HCT116 (cell line): ENCODE data around the gene RAP1A. TPM values are rescaled to one million over a fixed set of nuclear protein-coding genes. Genes with fewer than 3 reads are reported as not detected.

Experiments used
- ATAC-seq: fragments of 200-7000 bp; cut with Tn5 transposase; 2 replicates; pipeline ENCODE4 v1.9.1; 2020; ENCODE audit warnings: mild to moderate bottlenecking, moderate library complexity
- BruUV-seq: library from RNA; stranded (reverse); fragments of 400-500 nt; replicated peaks from 2 replicates; lab custom pipeline; 2021; lab: Mats Ljungman, UMichigan
- CTCF ChIA-PET: fragments of 300-600 bp; sonication (Branson Sonifier 250); formaldehyde crosslinking; loops from one replicate; lab custom pipeline; 2021; ENCODE audit warnings: antibody characterized with exemption; lab: Charles Lee
- POLR2A ChIA-PET: fragments of 300-600, 350-600 bp; sonication (Branson Sonifier 250); formaldehyde crosslinking; loops from one replicate; lab custom pipeline; 2021; ENCODE audit warnings: antibody characterized with exemption; lab: Charles Lee
- RAD21 ChIA-PET, 2 experiments: fragments of 300-600 bp; sonication (Branson Sonifier 250); formaldehyde crosslinking; loops; one replicate each; lab custom pipeline; 2023; ENCODE audit warnings: low total read pairs in 2 of 2; ENCODE audit not compliant: uncharacterized antibody in 2 of 2, unreplicated experiment in 2 of 2, low non-redundant PET in 1 of 2; lab: Charles Lee
- DNase-seq: peaks from one replicate; pipeline ENCODE4 v3.0.0-alpha.2; 2010; ENCODE audit warnings: low read depth, low spot score
- H2AFZ ChIP-seq: fragments of 200-600 bp; shearing (Covaris generic), sonication (generic); 2 replicates; pipeline ENCODE4 v1.6.1; 2017; ENCODE audit warnings: low read depth, mixed run types, mixed read lengths, antibody characterized with exemption, low read length; ENCODE audit not compliant: poor library complexity, severe bottlenecking
- H3K27ac ChIP-seq: 2 replicates; pipeline ENCODE4 v1.5.1; 2012; ENCODE audit warnings: low read depth, low read length
- H3K27me3 ChIP-seq: fragments of 200-600 bp; sonication (generic); 2 replicates; pipeline ENCODE4 v1.6.1; 2016; ENCODE audit warnings: mixed run types, low read length, mixed read lengths; ENCODE audit not compliant: insufficient read depth
- H3K36me3 ChIP-seq, 2 experiments: fragments of 200-500 bp in 1 of 2; fragments of 200-600 bp in 1 of 2; sonication (Bioruptor generic) in 1 of 2; sonication (generic) in 1 of 2; 2 replicates each; pipeline versions ENCODE4 v1.5.1 to v1.6.1; 2014 to 2016; ENCODE audit warnings: low read length in 2 of 2, inconsistent platforms in 1 of 2, mixed read lengths in 1 of 2, mixed run types in 1 of 2; ENCODE audit not compliant: insufficient read depth in 2 of 2, control insufficient read depth in 1 of 2
- H3K4me1 ChIP-seq, 2 experiments: fragments of 200-600 bp in 1 of 2; sonication (generic) in 1 of 2; 2 replicates each; pipeline versions ENCODE4 v1.5.1 to v1.6.1; 2012 to 2017; ENCODE audit warnings: low read length in 2 of 2, inconsistent platforms in 1 of 2, mild to moderate bottlenecking in 1 of 2, mixed read lengths in 1 of 2, mixed run types in 1 of 2, moderate library complexity in 1 of 2; ENCODE audit not compliant: insufficient read depth in 2 of 2, control insufficient read depth in 1 of 2
- H3K4me2 ChIP-seq: fragments of 200-600 bp; sonication (generic); 2 replicates; pipeline ENCODE4 v1.6.1; 2017; ENCODE audit warnings: mixed run types, low read length, mixed read lengths
- H3K4me3 ChIP-seq, 2 experiments: fragments of 200-600 bp in 1 of 2; sonication (generic) in 1 of 2; replicated peaks in 1 of 2; 2 replicates each; pipeline ENCODE4 v1.5.1; 2011 to 2016; ENCODE audit warnings: low read length in 2 of 2, control low read depth in 1 of 2, low read depth in 1 of 2, mild to moderate bottlenecking in 1 of 2, mixed read lengths in 1 of 2, mixed run types in 1 of 2
- H3K79me2 ChIP-seq: fragments of 200-600 bp; sonication (generic); 2 replicates; pipeline ENCODE4 v1.6.1; 2017; ENCODE audit warnings: mild to moderate bottlenecking, mixed run types, low read length, moderate library complexity, mixed read lengths; ENCODE audit not compliant: insufficient read depth
- H3K9ac ChIP-seq: fragments of 200-600 bp; sonication (generic); 2 replicates; pipeline ENCODE4 v1.6.1; 2016; ENCODE audit warnings: low read length, mixed read lengths
- H3K9me2 ChIP-seq: fragments of 200-600 bp; sonication (generic), shearing (Covaris generic); 2 replicates; pipeline ENCODE4 v1.6.1; 2017; ENCODE audit warnings: mixed run types, mild to moderate bottlenecking, moderate library complexity; ENCODE audit not compliant: insufficient read depth
- H3K9me3 ChIP-seq, 2 experiments: fragments of 200-500 bp in 1 of 2; fragments of 200-600 bp in 1 of 2; sonication (Bioruptor generic) in 1 of 2; sonication (generic) in 1 of 2; 2 replicates each; pipeline ENCODE4 v1.6.1; 2014 to 2017; ENCODE audit warnings: low read length in 2 of 2, mixed read lengths in 2 of 2, inconsistent platforms in 1 of 2, low read depth in 1 of 2, mild to moderate bottlenecking in 1 of 2, mixed run types in 1 of 2, moderate library complexity in 1 of 2; ENCODE audit not compliant: control insufficient read depth in 1 of 2, insufficient read depth in 1 of 2
- H4K20me1 ChIP-seq: fragments of 200-600 bp; sonication (generic), shearing (Covaris generic); 2 replicates; pipeline ENCODE4 v1.6.1; 2017; ENCODE audit warnings: mixed run types, mild to moderate bottlenecking, moderate library complexity; ENCODE audit not compliant: insufficient read depth
- EGR1 ChIP-seq: IDR thresholded peaks from 2 replicates; pipeline ENCODE4 v1.6.1; 2012; ENCODE audit warnings: low read depth
- EZH2 ChIP-seq: fragments of 200-600 bp; sonication (generic); IDR thresholded peaks from 2 replicates; pipeline ENCODE4 v1.6.1; 2017; ENCODE audit warnings: antibody characterized with exemption, mixed run types
- EZH2phosphoT487 ChIP-seq: fragments of 200-600 bp; IDR thresholded peaks from 2 replicates; pipeline ENCODE4 v1.6.1; 2018; ENCODE audit warnings: antibody characterized with exemption, borderline replicate concordance
- POLR2A ChIP-seq: IDR thresholded peaks from 2 replicates; pipeline ENCODE4 v1.7.0; 2011; ENCODE audit warnings: borderline replicate concordance; ENCODE audit not compliant: insufficient read depth, insufficient read length; ENCODE audit errors: extremely low read depth
- intact Hi-C: fragments of 100-400 bp; cut with micrococcal nuclease; formaldehyde crosslinking; loops from 2 replicates; pipeline ENCODE4 v1.10.0; 2022
- total RNA-seq: library from RNA; stranded (reverse); gene quantifications from one replicate; pipeline ENCODE4 v1.2.1, GENCODE V29; 2021; ENCODE audit not compliant: unreplicated experiment
- TF ChIP-seq, protein P1 (sequence below), 3 experiments: fragments of 200-600 bp in 1 of 3; sonication (generic) in 1 of 3; IDR thresholded peaks in 2 of 3; conservative IDR thresholded peaks in 1 of 3; 2 replicates each; pipeline ENCODE4 v1.5.1; 2012 to 2017; ENCODE audit warnings: low read depth in 2 of 3, low read length in 2 of 3, antibody characterized with exemption in 1 of 3, borderline replicate concordance in 1 of 3, control low read depth in 1 of 3, mild to moderate bottlenecking in 1 of 3, mixed read lengths in 1 of 3, mixed run types in 1 of 3, moderate library complexity in 1 of 3; ENCODE audit not compliant: insufficient read depth in 1 of 3

The RAP1A gene
- total RNA-seq, 1 experiment from 2014 or later: 46.2 TPM

DNA sequence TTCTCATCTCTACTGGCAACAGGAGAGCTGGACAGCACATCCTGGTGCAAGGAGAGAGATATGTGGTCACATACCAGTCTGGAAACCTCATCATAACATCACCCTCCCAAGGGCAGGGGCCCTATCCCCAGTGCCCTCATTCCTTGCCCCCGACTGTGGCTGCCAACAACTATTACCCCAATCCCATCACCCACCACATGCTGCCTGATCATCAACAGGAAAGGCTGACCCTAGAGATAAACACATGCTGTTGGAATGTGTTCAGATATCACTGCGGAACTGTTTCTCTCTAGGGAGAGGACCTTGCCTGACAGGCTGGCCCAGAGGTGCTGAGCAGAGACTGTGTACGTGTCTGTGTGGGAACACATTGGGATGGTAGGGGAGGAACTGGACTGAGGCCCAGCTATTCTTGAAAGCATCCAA is 124.1 kb downstream of the RAP1A start:
- Histone ChIP-seq H3K79me2 (no peaks in the 10 kb centered on the region), H3K4me3 (no peak overlapping the region), H3K4me1 (peaks cover 6 to 23% of the 10 kb centered on the region in 2 experiments; a peak in 3 of 4 replicates), H3K9me3 (no peaks in the 10 kb centered on the region), H2AFZ (no peak overlapping the region), H3K36me3 (no peaks in the 10 kb centered on the region), H3K27me3 (peaks cover 4% of the 10 kb centered on the region; the same call in 1 of the 2 replicates), H3K27ac (no peak overlapping the region), H3K9me2 (no peaks in the 10 kb centered on the region), H3K9ac (no peak overlapping the region), H3K4me2 (no peak overlapping the region), H4K20me1 (no peaks in the 10 kb centered on the region)
- ChIA-PET POLR2A (no interaction called here), RAD21 (no interaction called here), CTCF (interaction anchor here (1.0 to 1.5 kb wide), 2 partner anchors 29 to 236 kb away, joined by 3 to 5 read pairs; no protein-coding TSS in a partner anchor)
- BruUV-seq: no TSS peak
- no peak for DNase-seq
- ATAC-seq: no peak
- intact Hi-C loops: no loop called here
- TF ChIP-seq, protein P1, sequence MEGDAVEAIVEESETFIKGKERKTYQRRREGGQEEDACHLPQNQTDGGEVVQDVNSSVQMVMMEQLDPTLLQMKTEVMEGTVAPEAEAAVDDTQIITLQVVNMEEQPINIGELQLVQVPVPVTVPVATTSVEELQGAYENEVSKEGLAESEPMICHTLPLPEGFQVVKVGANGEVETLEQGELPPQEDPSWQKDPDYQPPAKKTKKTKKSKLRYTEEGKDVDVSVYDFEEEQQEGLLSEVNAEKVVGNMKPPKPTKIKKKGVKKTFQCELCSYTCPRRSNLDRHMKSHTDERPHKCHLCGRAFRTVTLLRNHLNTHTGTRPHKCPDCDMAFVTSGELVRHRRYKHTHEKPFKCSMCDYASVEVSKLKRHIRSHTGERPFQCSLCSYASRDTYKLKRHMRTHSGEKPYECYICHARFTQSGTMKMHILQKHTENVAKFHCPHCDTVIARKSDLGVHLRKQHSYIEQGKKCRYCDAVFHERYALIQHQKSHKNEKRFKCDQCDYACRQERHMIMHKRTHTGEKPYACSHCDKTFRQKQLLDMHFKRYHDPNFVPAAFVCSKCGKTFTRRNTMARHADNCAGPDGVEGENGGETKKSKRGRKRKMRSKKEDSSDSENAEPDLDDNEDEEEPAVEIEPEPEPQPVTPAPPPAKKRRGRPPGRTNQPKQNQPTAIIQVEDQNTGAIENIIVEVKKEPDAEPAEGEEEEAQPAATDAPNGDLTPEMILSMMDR (IDR thresholded peaks at IDR 0.05 in 2 of 3, conservative IDR thresholded peaks at IDR 0.05 in 1 of 3; ENCODE audit: borderline replicate concordance in 1 of 3, insufficient read depth in 1 of 3, low read depth in 2 of 3, low read length in 2 of 3): no peak
- TF ChIP-seq POLR2A: no peak
- TF ChIP-seq EZH2: no peak
- TF ChIP-seq, all 23 proteins: peak for 0

DNA sequence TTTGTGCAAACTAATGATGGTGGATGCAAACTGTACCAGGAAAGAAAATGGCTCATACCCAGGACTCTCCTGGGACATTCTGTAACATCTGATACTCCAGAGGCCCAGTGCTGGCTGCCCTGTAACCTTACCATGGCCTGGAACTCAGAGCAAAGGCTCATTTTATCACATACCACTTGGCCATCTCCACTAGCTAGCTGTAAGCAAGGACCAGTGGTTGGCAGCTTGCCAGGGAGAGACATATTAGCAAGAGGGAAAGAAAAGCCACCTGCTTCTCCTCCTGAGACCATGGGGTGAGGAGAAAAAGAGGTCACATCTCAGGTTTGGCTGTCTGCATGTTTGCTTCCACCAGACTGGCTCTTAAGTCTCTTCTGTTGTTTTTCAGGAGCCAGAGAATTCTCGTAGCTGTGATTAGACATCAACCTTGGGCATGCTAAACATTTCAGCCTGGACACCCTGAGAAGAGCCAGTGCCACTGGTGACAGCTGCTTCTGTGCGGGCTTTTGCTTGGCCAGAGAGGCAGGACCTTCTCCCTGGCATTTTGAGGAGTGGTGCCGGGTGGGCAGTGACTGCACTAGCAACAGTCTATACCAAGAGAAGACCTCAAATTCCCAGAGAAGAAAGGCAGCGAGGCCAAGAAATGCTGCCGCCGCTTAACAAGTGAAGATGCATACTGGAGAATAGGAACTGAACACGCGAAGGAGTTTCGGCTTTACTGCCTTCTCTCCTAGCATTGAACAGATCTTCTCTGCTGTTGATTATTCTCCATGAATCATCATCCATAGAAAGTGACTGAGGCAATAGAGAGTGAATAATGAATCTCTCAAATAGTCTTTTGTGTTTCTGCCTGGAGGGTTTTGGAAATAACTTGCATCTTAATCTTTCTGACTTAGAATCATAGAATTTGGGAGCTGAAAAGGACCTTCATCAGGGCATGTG is 126.4 kb downstream of the RAP1A start:
- Histone ChIP-seq H3K27me3 (peaks cover 4% of the 10 kb centered on the region; the same call in 1 of the 2 replicates), H3K4me1 (peaks cover 0 to 8% of the 10 kb centered on the region in 2 experiments; a peak in 2 of 4 replicates), H3K4me2 (no peak overlapping the region), H3K9me3 (no peaks in the 10 kb centered on the region), H2AFZ (no peak overlapping the region), H3K79me2 (no peaks in the 10 kb centered on the region), H3K36me3 (no peaks in the 10 kb centered on the region), H3K9ac (no peak overlapping the region), H3K4me3 (no peak overlapping the region), H3K27ac (no peak overlapping the region), H4K20me1 (no peaks in the 10 kb centered on the region), H3K9me2 (no peaks in the 10 kb centered on the region)
- ChIA-PET CTCF (interaction anchor here (1.4 to 2.3 kb wide), 4 partner anchors 9 to 271 kb away, joined by 3 to 63 read pairs (median 6); no protein-coding TSS in a partner anchor), RAD21 (no interaction called here), POLR2A (interaction anchor here (1.1 kb wide), 1 partner anchor 15 kb away, joined by 4 read pairs; no protein-coding TSS in a partner anchor)
- BruUV-seq: no TSS peak
- ATAC-seq: no peak
- intact Hi-C loops: loop anchor here (1.0 kb wide), 1 partner anchor 265 kb away; no protein-coding TSS in a partner anchor
- DNase-seq: no peak
- TF ChIP-seq EGR1 (no peak), EZH2phosphoT487 (no peak)
- TF ChIP-seq, protein P1 (IDR thresholded peaks at IDR 0.05 in 2 of 3, conservative IDR thresholded peaks at IDR 0.05 in 1 of 3; ENCODE audit: borderline replicate concordance in 1 of 3, insufficient read depth in 1 of 3, low read depth in 2 of 3, low read length in 2 of 3): no peak
